Vagina (tissue), 2 donors: ENCODE data around the gene CHRM5.

ENCODE experiments used
- POLR2AphosphoS5 ChIP-seq, 2 donors: sonication (generic); formaldehyde crosslinking; IDR thresholded peaks; one replicate each; pipeline ENCODE4 v1.9.0; 2017; ENCODE audit warnings: antibody characterized with exemption in 2 of 2, mild to moderate bottlenecking in 2 of 2, low read depth in 1 of 2; ENCODE audit not compliant: insufficient read depth in 1 of 2
- TF ChIP-seq, protein P1 (sequence below), 3 experiments: fragments of 450-650 bp in 2 of 3; fragments of 200-600 bp in 1 of 3; sonication (generic) in 1 of 3; IDR thresholded peaks; one replicate each; pipeline ENCODE4 v1.5.1; 2017 to 2019; ENCODE audit warnings: antibody characterized with exemption in 3 of 3, mild to moderate bottlenecking in 2 of 3, moderate library complexity in 2 of 3

- TF ChIP-seq, protein P1, sequence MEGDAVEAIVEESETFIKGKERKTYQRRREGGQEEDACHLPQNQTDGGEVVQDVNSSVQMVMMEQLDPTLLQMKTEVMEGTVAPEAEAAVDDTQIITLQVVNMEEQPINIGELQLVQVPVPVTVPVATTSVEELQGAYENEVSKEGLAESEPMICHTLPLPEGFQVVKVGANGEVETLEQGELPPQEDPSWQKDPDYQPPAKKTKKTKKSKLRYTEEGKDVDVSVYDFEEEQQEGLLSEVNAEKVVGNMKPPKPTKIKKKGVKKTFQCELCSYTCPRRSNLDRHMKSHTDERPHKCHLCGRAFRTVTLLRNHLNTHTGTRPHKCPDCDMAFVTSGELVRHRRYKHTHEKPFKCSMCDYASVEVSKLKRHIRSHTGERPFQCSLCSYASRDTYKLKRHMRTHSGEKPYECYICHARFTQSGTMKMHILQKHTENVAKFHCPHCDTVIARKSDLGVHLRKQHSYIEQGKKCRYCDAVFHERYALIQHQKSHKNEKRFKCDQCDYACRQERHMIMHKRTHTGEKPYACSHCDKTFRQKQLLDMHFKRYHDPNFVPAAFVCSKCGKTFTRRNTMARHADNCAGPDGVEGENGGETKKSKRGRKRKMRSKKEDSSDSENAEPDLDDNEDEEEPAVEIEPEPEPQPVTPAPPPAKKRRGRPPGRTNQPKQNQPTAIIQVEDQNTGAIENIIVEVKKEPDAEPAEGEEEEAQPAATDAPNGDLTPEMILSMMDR (IDR thresholded peaks at IDR 0.05) = no peak
- TF ChIP-seq POLR2AphosphoS5 (IDR thresholded peaks at IDR 0.05; ENCODE audit: insufficient read depth in 1 of 2, low read depth in 1 of 2) = no peak
Measured at GRCh38 chr15:34039790-34040113, 71.5 kb downstream of the CHRM5 start.
